Measurements from ENCODE around the gene MOB3A. TPM values are rescaled to one million over a fixed set of nuclear protein-coding genes. Genes with fewer than 3 reads are reported as not detected.

Gene MOB3A
- total and polyA plus RNA-seq, 12 donors, result 8.9 to 30.5 (median 15.7) TPM

DNA sequence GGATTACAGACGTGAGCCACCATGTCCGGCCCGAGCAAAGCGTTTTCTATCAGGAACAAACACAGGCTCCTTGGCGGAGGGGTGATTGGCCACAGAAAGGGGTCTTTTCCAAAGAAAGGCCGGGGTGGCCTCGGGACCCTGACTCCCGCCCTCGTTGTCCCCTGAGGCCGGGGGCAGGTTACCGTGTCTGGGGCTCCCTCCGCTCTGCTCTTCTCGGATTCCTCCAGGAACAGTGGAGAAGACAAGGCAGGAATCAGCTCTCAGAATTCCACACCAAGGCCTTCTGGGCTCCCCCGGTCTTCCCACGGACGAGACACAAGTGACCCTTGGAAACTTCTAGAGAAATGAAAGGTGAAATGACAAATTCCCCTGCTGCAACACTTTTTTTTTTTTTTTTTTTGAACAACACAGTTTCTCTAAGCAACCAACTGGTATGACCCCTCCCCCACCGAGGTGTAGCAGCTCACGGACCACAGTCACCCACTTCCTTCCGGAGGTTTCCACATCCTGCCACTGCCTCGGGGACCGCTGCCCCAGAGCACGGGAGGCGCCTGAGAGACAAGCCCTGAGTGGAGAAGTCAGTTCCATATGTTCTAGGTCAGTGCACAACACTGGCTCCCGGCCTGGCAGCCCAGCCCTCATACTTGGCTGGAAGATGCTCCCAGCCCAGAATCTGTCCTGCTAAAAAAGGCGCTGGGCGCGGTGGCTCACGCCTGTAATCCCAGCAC lies 11.0 kb downstream of the MOB3A start:
- peak overlapping the region in 6 of 10 donors; percentile 42 to 97 (median 59) for H3K27ac ChIP-seq
- TF ChIP-seq, protein P1, sequence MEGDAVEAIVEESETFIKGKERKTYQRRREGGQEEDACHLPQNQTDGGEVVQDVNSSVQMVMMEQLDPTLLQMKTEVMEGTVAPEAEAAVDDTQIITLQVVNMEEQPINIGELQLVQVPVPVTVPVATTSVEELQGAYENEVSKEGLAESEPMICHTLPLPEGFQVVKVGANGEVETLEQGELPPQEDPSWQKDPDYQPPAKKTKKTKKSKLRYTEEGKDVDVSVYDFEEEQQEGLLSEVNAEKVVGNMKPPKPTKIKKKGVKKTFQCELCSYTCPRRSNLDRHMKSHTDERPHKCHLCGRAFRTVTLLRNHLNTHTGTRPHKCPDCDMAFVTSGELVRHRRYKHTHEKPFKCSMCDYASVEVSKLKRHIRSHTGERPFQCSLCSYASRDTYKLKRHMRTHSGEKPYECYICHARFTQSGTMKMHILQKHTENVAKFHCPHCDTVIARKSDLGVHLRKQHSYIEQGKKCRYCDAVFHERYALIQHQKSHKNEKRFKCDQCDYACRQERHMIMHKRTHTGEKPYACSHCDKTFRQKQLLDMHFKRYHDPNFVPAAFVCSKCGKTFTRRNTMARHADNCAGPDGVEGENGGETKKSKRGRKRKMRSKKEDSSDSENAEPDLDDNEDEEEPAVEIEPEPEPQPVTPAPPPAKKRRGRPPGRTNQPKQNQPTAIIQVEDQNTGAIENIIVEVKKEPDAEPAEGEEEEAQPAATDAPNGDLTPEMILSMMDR (IDR thresholded peaks at IDR 0.05), result no peak
- H3K27me3 ChIP-seq, result no peaks in the 10 kb centered on the region
- H3K4me1 ChIP-seq, result peaks cover 2 to 95% (median 27%) of the 10 kb centered on the region in 9 donors
- DNase-seq, result peak; percentile 59 to 64
- WGBS, 2 donors, result 74 to 77% methylated on average over 28 of the region's 28 CpGs
- H3K9me3 ChIP-seq, result no peaks in the 10 kb centered on the region
- H3K4me3 ChIP-seq, result peak overlapping the region in 4 of 10 donors; percentile 0 to 63 (median 22)
- ATAC-seq, result peak in 7 of 8 donors; percentile 38 to 65 (median 50)
- H3K36me3 ChIP-seq, result peaks cover 0 to 47% (median under 1%) of the 10 kb centered on the region in 9 donors
- intact Hi-C loops (cut with DNase I), result no loop called here

DNA sequence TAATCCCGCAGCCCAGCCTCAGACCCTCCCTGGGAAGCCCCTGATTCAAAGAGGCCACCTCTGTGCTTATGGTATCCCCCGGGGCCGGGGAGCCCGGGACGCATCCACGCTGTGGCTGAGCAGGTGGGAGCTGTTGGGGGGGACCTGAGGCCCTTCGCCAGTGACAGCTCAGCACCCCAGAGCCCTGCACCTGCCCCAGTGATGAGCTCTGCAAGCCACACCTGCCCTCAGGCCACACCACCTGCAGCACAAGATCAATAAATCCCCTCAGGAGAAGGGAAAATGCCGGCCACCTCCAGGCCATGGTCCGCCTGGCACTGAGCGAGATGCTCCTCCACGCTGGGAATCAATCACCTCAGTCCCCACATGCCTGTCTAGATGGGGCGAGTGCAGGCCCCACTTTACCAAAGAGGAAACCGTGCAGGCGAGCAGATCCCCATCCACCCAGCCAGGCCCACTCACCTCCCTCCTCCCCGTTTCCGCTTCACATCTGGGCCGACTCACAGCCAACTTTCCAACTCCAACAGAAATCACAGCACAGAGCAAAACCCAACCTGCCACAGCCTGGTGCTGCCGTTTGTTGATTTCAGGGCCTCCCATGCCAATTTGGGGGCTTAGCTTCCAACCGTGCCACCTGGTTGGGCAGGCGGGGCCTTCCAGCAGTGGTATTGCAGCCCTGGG lies 12.8 kb downstream of the MOB3A start:
- H3K27me3 ChIP-seq, result no peaks in the 10 kb centered on the region
- TF ChIP-seq, protein P1 (IDR thresholded peaks at IDR 0.05), result no peak
- H3K36me3 ChIP-seq, result peaks cover 0 to 65% (median 5%) of the 10 kb centered on the region in 9 donors
- no peaks in the 10 kb centered on the region for H3K9me3 ChIP-seq
- H3K27ac ChIP-seq, result peak overlapping the region in 8 of 10 donors; percentile 18 to 97 (median 52)
- peaks cover 0 to 76% (median 18%) of the 10 kb centered on the region in 9 donors for H3K4me1 ChIP-seq
- WGBS, 2 donors, result 70 to 71% methylated on average over 20 of the region's 20 CpGs
- DNase-seq (peak in 1 of 2 donors; percentile 50), ATAC-seq (peak in 5 of 8 donors; percentile 24 to 67 (median 46))
- intact Hi-C loops (cut with DNase I), result no loop called here
- H3K4me3 ChIP-seq, result peak overlapping the region in 6 of 10 donors; percentile 7 to 63 (median 20)

DNA sequence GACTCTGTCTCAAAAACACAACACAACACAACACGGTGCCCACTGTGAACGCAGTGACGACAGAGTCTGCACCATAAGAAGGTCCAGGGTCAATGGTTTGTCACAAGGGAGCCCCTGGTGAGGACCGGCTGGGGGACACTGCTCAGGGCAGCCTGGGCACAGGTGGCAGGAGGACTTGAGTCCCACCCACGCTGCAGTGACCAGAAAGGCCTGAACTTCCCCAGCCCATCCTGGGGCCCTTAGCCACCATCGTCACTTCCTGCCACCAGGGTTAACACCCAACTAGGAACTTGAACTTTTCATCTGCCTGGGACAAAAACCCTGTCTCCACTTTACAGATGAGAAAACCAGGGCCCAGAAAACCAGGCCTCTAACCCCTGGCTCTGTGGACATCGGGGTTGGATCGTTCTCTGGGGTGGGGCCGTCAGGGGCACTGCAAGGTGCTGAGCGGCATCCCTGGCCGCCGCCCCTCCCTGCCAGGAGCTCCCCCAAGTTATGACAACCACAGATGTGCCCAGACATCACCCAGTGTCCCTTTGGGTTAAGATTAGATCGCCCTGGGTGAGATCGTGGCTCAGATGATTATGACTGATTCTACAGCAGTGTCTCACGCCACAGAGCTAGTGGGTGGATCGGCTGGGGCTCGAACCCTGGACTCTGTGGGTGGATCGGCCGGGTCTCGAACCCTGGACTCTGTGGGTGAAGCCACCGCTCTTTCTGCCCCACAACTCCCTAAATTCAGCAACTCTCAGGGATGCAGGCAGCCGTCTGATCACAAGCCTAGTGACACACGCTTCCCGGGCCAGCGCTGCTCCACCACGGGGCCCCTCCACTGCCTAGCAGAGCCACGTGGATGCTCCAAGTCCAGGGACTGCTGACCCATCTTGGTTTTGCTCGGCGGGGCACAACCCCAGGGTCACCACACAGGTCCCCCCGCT lies 14.0 kb downstream of the MOB3A start:
- TF ChIP-seq, protein P1 (IDR thresholded peaks at IDR 0.05), result no peak
- ATAC-seq, result peak in 4 of 8 donors; percentile 6 to 36 (median 24)
- peaks cover 0 to 64% (median 18%) of the 10 kb centered on the region in 9 donors for H3K4me1 ChIP-seq
- peak overlapping the region in 5 of 10 donors; percentile 8 to 97 (median 31) for H3K27ac ChIP-seq
- H3K9me3 ChIP-seq, result no peaks in the 10 kb centered on the region
- peaks cover 0 to 77% (median 17%) of the 10 kb centered on the region in 9 donors for H3K36me3 ChIP-seq
- H3K4me3 ChIP-seq, result peak overlapping the region in 1 of 10 donors; percentile 63
- intact Hi-C loops (cut with DNase I), result no loop called here
- no peaks in the 10 kb centered on the region for H3K27me3 ChIP-seq
- WGBS, 2 donors, result 88 to 89% methylated on average over 30 of the region's 30 CpGs
- DNase-seq, result no peak

Data from heart right ventricle (tissue), 16 donors.